WTC11 (cell line): ENCODE data around the gene ISOC2. TPM values are rescaled to one million over a fixed set of nuclear protein-coding genes. Genes with fewer than 3 reads are reported as not detected.
A peak's percentile ranks its signal among the peaks of the same experiment; 100 is the strongest.

Experiments
- ATAC-seq: fragments of 200-7000 bp; cut with Tn5 transposase; 2 replicates; pipeline ENCODE4 v1.10.0; 2021; ENCODE audit warnings: mild to moderate bottlenecking, moderate library complexity
- CTCF ChIA-PET: fragments of 300-600 bp; sonication (Branson Sonifier 250); formaldehyde crosslinking; loops from one replicate; lab custom pipeline; 2021; ENCODE audit warnings: antibody characterized with exemption; lab: Charles Lee
- POLR2A ChIA-PET: fragments of 350-600 bp; sonication (Branson Sonifier 250); formaldehyde crosslinking; loops from one replicate; lab custom pipeline; 2021; ENCODE audit warnings: antibody characterized with exemption; lab: Charles Lee
- DNase-seq: peaks from one replicate; pipeline ENCODE4 v3.0.0; 2021; ENCODE audit warnings: low spot score
- H3K27ac Mint-ChIP-seq: 2 replicates; pipeline ENCODE4 v1.8.0; 2021; ENCODE audit warnings: mixed read lengths
- H3K27me3 Mint-ChIP-seq: 2 replicates; pipeline ENCODE4 v1.8.0; 2021; ENCODE audit warnings: low read depth, mild to moderate bottlenecking, moderate library complexity, mixed read lengths
- H3K36me3 Mint-ChIP-seq: 2 replicates; pipeline ENCODE4 v1.8.0; 2021; ENCODE audit warnings: mixed read lengths
- H3K4me1 Mint-ChIP-seq: 2 replicates; pipeline ENCODE4 v1.8.0; 2022; ENCODE audit warnings: mixed read lengths
- H3K4me3 Mint-ChIP-seq: 2 replicates; pipeline ENCODE4 v1.8.0; 2021; ENCODE audit warnings: mild to moderate bottlenecking, moderate library complexity, mixed read lengths
- H3K9me3 Mint-ChIP-seq: 2 replicates; pipeline ENCODE4 v1.8.0; 2021; ENCODE audit warnings: mixed read lengths
- AR ChIP-seq: fragments of 250-450 bp; sonication (Bioruptor Pico); IDR thresholded peaks from 2 replicates; pipeline ENCODE4 v1.9.0; 2021; ENCODE audit warnings: mild to moderate bottlenecking
- CBFB ChIP-seq: sonication (generic); formaldehyde crosslinking; IDR thresholded peaks from 2 replicates; pipeline ENCODE4 v1.8.1; 2022; ENCODE audit warnings: mild to moderate bottlenecking, low read depth, missing genetic modification reagents
- ERG ChIP-seq: fragments of 250-450 bp; sonication (Bioruptor Pico); IDR thresholded peaks from 2 replicates; pipeline ENCODE4 v1.8.0; 2021; ENCODE audit warnings: mild to moderate bottlenecking
- NFE2L1 ChIP-seq: sonication (generic); formaldehyde crosslinking; IDR thresholded peaks from 2 replicates; pipeline ENCODE4 v1.8.1; 2023; ENCODE audit warnings: missing genetic modification reagents
- NFYB ChIP-seq: sonication (generic); formaldehyde crosslinking; conservative IDR thresholded peaks from 2 replicates; pipeline ENCODE4 v1.8.0; 2022; ENCODE audit warnings: low read depth, missing genetic modification reagents
- NR1H2 ChIP-seq: sonication (generic); formaldehyde crosslinking; IDR thresholded peaks from 2 replicates; pipeline ENCODE4 v1.9.0; 2021; ENCODE audit warnings: mild to moderate bottlenecking, moderate library complexity, missing genetic modification reagents
- SMAD4 ChIP-seq: sonication (generic); formaldehyde crosslinking; IDR thresholded peaks from 2 replicates; pipeline ENCODE4 v1.8.0; 2022; ENCODE audit warnings: mild to moderate bottlenecking, missing genetic modification reagents
- SP1 ChIP-seq: sonication (generic); formaldehyde crosslinking; conservative IDR thresholded peaks from 2 replicates; pipeline ENCODE4 v1.8.1; 2022; ENCODE audit warnings: missing genetic modification reagents
- TEAD4 ChIP-seq: sonication (generic); formaldehyde crosslinking; IDR thresholded peaks from 2 replicates; pipeline ENCODE4 v1.8.0; 2022; ENCODE audit warnings: mild to moderate bottlenecking, missing genetic modification reagents
- ZNF532 ChIP-seq: fragments of 250-450 bp; sonication (Bioruptor Pico); IDR thresholded peaks from 2 replicates; pipeline ENCODE4 v1.9.0; 2021; ENCODE audit warnings: mild to moderate bottlenecking, borderline replicate concordance
- total RNA-seq: library from RNA; stranded (reverse); gene quantifications from 3 replicates; pipeline ENCODE4 v1.2.3, GENCODE V29; 2021
- TF ChIP-seq, protein P1 (sequence below): sonication (generic); formaldehyde crosslinking; IDR thresholded peaks from 2 replicates; pipeline ENCODE4 v1.8.0; 2023; ENCODE audit warnings: missing genetic modification reagents
- TF ChIP-seq, protein P2 (sequence below): sonication (generic); formaldehyde crosslinking; IDR thresholded peaks from 2 replicates; pipeline ENCODE4 v1.8.1; 2022; ENCODE audit warnings: low read depth, missing genetic modification reagents, borderline replicate concordance

ISOC2 gene
- total RNA-seq, 1 experiment from 2014 or later, result 96.3 TPM

DNA sequence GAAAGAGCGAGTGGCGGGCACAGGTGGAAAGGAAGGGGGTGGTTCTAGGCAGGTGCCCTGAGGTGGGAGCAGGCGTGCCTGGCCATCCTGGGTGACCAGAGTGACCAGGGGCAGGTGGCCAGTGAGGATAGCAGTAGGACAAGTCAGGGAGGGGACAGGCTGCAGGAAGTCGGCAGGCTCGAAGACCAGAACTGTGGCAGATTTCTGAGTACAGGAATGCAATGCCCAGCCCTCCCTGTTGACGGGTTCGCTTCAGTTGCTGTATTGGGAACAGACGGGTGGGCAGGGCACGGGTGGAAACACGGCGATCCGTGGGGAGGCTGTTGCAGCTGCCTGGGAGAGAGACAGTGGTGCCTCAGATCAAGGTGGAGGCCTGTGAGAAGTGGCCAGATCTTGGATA lies 16.9 kb upstream of the ISOC2 start:
- ChIA-PET POLR2A (no interaction called here), CTCF (interaction anchor here (1.7 to 4.5 kb wide), 2 partner anchors 11 to 26 kb away, joined by 6 to 68 read pairs; no protein-coding TSS in a partner anchor)
- peaks cover 9% of the 10 kb centered on the region for H3K27me3 Mint-ChIP-seq
- ATAC-seq, result no peak
- peak overlapping the region; percentile 77 for H3K27ac Mint-ChIP-seq
- peaks cover 23% of the 10 kb centered on the region for H3K4me1 Mint-ChIP-seq
- TF ChIP-seq, protein P1, sequence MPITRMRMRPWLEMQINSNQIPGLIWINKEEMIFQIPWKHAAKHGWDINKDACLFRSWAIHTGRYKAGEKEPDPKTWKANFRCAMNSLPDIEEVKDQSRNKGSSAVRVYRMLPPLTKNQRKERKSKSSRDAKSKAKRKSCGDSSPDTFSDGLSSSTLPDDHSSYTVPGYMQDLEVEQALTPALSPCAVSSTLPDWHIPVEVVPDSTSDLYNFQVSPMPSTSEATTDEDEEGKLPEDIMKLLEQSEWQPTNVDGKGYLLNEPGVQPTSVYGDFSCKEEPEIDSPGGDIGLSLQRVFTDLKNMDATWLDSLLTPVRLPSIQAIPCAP (CRISPR knock-in tag), result no peak
- TF ChIP-seq NR1H2 (no peak), AR (CRISPR knock-in tag) (no peak), NFYB (CRISPR knock-in tag) (no peak), ZNF532 (CRISPR knock-in tag) (no peak), SMAD4 (CRISPR knock-in tag) (no peak)
- TF ChIP-seq, all 79 proteins: peak for 0
- Mint-ChIP-seq H3K9me3 (no peaks in the 10 kb centered on the region), H3K36me3 (no peaks in the 10 kb centered on the region), H3K4me3 (peak overlapping the region; percentile 85)
- DNase-seq, result no peak

DNA sequence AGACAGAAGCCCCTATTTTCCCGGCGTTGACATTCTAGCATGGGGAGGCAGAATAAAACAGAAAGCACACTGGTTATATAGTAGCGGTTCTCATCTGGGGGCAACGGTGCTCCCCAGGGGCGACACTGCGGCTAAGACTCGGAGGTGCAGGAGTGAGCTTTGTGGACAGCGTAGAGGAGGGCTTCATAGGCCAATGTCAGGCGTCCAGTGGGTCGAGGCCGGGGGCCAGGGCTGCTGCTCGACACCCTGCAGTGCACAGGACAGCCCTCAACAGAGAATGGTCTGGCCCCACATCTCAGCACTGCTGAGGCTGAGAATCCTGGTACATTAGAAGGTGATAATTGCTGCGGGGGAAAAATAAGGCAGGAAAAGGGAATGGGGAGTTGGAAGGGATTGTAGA lies 16.5 kb upstream of the ISOC2 start:
- ATAC-seq, result no peak
- Mint-ChIP-seq H3K27me3 (peaks cover 9% of the 10 kb centered on the region), H3K9me3 (no peaks in the 10 kb centered on the region), H3K36me3 (no peaks in the 10 kb centered on the region), H3K4me1 (peaks cover 27% of the 10 kb centered on the region), H3K27ac (peak overlapping the region; percentile 77), H3K4me3 (peak overlapping the region; percentile 85)
- ChIA-PET POLR2A (no interaction called here), CTCF (interaction anchor here (1.7 to 4.5 kb wide), 3 partner anchors 10 to 27 kb away, joined by 6 to 68 read pairs (median 6); partner anchors contain the start of gene ISOC2)
- no peak for DNase-seq
- TF ChIP-seq SP1 (CRISPR knock-in tag) (no peak), ERG (CRISPR knock-in tag) (no peak), CBFB (CRISPR knock-in tag) (no peak)

DNA sequence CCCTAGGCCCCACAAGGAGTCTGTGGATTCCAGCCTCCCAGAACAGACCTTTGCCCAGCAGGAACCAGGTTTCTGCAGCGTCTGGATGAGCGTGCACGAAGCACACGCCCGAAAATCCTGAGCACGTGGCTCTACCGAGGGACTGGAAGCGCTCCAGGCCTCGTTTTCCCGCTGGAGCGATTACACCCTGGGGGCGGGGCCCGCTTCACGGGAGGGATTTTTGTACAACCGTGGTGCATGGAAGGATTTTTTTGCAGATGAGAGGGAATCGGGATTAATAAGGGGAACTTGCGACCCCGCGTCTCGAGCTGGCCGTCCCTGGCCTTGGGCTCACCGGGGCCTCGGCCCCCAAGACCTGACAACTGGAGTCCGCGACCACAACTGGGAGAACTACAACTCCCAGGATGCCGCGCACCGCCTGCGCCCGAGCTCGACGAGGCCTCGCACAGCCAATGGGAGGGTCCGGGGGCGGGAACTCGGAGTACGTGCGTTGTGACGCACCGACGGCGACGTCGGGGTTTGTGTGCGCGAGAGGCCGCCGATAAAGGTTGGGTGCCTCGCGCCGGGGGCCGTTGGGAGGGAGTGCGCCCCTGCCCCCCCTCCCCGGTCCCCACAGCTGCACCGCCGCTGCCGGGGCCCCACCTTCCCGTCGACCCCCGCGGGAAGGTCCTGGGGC lies 14.8 kb upstream of the ISOC2 start, which contains the start of gene ZNF628:
Gene ZNF628 (plus strand): TSS at position 518 of the 676 bp plus-strand sequence. CDS start 3,294 bp downstream, outside the sequence.
- ATAC-seq (peak; percentile 88), DNase-seq (peak; percentile 99)
- Mint-ChIP-seq H3K4me3 (peak within 1 kb of the TSS; percentile 85), H3K36me3 (no peaks in the 10 kb centered on the region), H3K27ac (peak within 1 kb of the TSS; percentile 81), H3K27me3 (peaks cover 9% of the 10 kb centered on the region), H3K4me1 (peaks cover 27% of the 10 kb centered on the region), H3K9me3 (no peaks in the 10 kb centered on the region)
- ChIA-PET POLR2A (interaction anchor here (1.0 to 2.6 kb wide), 10 partner anchors 9 to 320 kb away, joined by 3 to 15 read pairs (median 4); partner anchors contain the start of genes FIZ1, HSPBP1, ISOC2 and NAT14), CTCF (interaction anchor here (0.7 to 4.5 kb wide), 13 partner anchors 9 to 329 kb away, joined by 3 to 68 read pairs (median 5); partner anchors contain the start of genes ISOC2 and SSC5D)
- TF ChIP-seq AR (CRISPR knock-in tag), result no peak
- peak; percentile 60; the same call in 1 of the 2 replicates for TF ChIP-seq NFE2L1 (CRISPR knock-in tag)
- TF ChIP-seq, protein P2, sequence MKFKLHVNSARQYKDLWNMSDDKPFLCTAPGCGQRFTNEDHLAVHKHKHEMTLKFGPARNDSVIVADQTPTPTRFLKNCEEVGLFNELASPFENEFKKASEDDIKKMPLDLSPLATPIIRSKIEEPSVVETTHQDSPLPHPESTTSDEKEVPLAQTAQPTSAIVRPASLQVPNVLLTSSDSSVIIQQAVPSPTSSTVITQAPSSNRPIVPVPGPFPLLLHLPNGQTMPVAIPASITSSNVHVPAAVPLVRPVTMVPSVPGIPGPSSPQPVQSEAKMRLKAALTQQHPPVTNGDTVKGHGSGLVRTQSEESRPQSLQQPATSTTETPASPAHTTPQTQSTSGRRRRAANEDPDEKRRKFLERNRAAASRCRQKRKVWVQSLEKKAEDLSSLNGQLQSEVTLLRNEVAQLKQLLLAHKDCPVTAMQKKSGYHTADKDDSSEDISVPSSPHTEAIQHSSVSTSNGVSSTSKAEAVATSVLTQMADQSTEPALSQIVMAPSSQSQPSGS, result 0 out of 2 replicates have a peak, but pooled peaks have one; percentile 47
- TF ChIP-seq TEAD4 (CRISPR knock-in tag), result peak; percentile 87
